Stimulated activated CD8-positive, alpha-beta memory T cell treated with anti-CD3 and anti-CD28 coated beads, Interleukin-15, amount 100 ng/mL, for 48 hours (primary cell): ENCODE data around the gene S100Z.
"Not testable (repeated sequence)": the region's sequence is repeated elsewhere in the genome, so short reads cannot be mapped to it uniquely, and the experiment has no call there.

Experiments used
- DNase-seq, 2 donors: peaks; one replicate each; pipeline ENCODE4 v3.0.0-alpha.2; 2020; ENCODE audit warnings: low read depth in 2 of 2

S100Z gene

GRCh38 chr5:76849419-76850291, at the start of gene S100Z:
Gene S100Z (plus strand): TSS chr5:76850014. CDS start chr5:76875360, 25,346 bp downstream.
- DNase-seq = peak in 1 of 2 donors; percentile 9

- DNase-seq = no peak
Observed at GRCh38 chr5:76800579-76800978, 49.2 kb upstream of the S100Z start.

- no peak for DNase-seq
Observed at GRCh38 chr5:76801159-76801802, 48.5 kb upstream of the S100Z start.

DNA sequence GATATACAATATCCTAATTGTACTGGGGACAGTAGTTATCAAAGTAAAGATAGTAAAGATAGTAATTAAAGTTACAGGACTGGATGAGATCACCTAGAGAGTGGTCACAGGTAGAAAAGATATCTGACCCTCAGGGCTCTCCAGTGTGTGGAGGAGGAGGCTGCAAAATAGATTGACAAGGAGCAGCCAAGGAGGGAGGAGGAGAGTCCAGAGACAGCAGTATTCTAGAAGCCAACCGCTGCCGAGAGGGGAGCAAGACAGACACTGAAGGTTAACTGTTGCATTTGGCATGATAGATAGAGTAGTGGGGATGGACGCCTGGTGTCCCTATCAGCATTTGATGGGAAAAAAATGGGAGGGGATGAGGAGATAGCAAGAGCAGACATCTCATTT, 48.0 kb upstream of the S100Z start:
- no peak for DNase-seq

- DNase-seq = no peak
Observed at GRCh38 chr5:76804266-76804665, 45.5 kb upstream of the S100Z start.

- DNase-seq = no peak
Observed at GRCh38 chr5:76805821-76806505, 43.9 kb upstream of the S100Z start.

GRCh38 chr5:76807296-76807695, 42.5 kb upstream of the S100Z start:
- DNase-seq = no peak

DNA sequence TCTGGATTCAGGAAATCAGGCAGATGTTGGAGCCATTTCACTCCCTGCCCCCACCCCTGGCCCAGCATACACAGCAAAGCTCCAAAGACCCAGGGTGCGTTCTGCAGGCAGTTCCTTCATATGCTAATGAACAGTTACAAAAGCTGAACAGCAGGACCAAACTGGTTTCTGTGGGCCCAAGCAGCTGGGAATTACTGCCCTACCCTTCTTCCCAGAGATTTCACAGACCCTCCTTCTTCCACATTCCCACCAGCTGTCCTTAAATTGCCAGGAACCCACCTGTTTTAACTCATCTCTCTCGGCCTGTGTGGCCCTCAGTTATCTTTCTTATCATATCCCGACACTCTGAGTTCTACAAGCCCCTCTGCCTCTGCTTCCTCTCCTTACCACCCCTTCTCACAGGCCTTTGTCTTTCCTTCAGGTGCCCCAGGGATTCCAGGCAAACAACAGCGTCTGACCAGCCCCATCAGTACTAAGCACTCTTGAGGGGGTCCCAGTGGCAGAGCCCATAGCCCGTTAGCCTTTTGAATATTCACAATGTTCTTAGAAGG, 41.6 kb upstream of the S100Z start:
- no peak for DNase-seq

GRCh38 chr5:76809141-76809540, 40.7 kb upstream of the S100Z start:
- no peak for DNase-seq

- DNase-seq = no peak
Observed at GRCh38 chr5:76810236-76810635, 39.6 kb upstream of the S100Z start.

DNA sequence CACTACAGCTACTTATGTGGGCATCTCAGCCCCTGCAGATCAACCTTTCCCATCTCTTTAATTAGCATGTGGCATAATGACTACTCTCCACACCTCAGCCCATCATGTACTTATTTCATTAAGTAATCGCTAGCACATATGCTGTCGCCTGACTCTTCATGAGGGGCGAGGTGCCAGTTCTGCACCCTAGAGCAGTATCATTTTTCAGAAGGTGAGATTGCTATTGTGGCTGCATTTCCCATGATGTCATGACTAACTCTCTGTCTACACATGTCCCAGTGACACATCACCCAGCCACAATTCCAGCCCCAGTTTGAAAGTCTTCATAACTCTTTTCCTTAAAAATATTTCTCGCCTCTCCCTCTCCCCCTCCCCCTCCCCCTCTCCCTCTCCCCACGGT, 38.6 kb upstream of the S100Z start:
- no peak for DNase-seq

DNA sequence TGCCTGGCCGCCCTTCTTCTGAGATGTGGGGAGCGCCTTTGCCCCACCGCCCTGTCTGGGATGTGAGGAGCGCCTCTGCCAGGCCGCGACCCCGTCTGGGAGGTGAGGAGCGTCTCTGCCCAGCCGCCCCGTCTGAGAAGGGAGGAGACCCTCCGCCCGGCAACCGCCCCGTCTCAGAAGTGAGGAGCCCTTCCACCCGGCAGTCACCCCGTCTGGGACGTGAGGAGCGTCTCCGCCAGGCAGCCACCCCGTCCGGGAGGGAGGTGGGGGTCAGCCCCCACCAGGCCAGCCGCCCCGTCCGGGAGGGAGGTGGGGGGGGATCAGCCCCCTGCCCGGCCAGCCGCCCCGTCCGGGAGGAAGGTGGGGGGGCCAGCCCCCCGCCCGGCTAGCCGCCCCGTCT, 37.6 kb upstream of the S100Z start:
- not testable (repeated sequence) for DNase-seq

DNA sequence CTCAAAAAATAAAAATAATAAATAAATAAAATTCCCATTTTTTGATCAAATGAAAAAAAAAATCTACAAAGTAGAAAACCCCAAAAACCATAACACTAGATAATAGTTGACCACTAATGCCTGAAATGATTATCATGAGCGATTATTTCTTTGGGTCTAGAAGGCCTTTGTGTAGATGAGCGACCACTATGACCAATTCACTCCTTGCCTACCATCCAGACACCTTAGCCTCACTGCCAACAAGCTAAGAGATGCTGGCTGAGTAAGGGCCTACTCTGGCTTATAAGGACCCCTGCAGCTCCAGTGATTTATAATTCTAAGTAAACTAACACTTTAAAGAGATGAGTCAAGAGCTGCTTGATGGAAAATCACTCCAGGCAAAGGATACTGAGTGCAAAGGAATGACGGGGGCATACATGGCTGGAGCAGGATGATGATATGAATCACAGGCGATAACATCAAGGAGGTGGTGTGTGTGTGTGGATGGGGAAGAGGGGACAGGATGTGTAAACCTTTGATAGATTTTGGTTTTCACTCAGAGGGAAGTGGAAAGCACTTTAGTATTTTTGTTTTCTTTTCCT, 35.7 kb upstream of the S100Z start:
- no peak for DNase-seq

DNA sequence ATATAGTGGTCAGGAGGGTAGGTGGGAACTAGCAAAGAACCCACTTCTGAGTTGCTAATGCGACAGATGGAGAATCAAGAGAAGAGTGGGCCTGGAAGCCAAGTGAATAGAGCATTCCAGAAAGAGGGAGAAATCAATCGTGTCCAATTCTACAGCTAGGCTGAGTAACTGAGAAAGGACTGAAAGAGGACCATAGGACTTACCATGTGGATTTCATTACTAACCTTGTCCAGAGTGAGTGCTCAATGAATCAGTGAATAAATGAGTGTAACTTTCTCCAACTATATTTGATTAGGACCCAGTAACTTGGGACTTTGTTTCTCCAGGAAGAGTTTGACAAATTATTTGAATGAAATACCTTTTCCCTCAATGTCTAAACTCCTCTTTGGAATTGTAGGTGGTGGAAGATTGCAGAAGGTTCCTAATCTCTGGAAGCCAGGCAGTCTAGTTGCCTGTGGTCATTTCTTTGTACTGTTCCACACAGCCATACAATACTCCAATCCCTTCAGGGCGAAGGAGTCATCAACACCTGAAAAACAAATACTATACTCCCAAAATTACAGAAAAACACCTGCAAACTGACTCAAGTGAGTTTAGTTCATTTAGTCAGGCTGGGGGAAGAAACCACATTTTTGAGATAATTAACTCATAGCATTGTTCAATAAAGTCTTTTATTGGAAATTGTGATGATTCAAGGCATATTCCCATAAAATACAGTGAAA, 33.5 kb upstream of the S100Z start:
- DNase-seq = no peak

- peak in 1 of 2 donors; percentile 25 for DNase-seq
Observed at GRCh38 chr5:76818844-76819831, 30.7 kb upstream of the S100Z start, which contains the start of gene F2RL1. Gene F2RL1 (plus strand): TSS chr5:76819030. CDS start chr5:76819183, 153 bp downstream.

DNA sequence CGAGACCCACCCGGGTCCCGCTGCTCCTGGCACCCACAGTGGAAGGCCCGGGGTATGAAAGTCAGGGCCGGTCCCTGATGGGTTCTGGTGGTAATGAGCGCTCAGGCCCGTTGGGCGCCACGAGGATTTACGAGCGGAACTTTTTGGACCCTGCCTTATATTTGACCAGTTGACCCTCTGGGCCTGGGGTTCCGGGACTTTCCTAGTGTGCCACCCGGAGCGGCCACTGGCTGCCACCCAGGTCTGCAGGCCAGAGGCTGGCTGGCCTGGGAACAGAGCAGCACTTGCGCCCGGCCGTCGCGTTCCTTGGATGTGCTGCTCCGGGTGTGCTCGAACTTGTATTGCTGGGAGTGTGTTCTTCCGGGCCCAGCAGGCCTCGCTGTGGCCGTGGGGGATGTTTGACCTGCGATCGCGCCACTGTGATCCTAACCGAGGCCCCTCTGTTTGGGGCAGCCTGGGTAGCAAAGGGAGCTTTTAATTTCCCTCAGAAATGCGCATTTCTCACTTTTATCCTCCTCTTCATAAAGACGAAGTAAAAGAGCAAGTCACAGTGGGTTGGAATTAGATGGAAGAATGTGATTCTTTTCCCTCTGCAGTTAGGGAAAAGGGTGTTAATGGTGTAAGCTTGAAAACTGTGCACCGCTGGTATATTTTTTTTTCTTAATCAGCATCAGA, 29.8 kb upstream of the S100Z start:
- no peak for DNase-seq

DNA sequence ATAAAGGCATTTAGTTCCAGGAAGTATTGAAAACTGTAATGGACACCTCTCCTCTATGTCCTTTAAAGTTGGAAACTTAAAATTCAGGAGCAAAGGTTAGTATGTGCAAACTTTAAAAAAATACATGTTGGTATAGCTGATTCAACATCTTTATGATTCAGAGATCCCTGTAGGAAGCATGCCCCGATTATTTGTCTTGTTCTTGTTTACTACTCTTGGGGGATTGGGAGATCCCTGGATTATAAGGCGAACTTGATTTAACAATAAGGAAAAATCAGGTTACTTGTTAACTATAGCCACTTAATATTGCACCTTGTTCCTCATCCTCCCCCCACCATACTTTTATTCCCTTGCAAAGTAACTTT, 29.3 kb upstream of the S100Z start:
- no peak for DNase-seq

- no peak for DNase-seq
Observed at GRCh38 chr5:76821136-76821535, 28.7 kb upstream of the S100Z start.

DNA sequence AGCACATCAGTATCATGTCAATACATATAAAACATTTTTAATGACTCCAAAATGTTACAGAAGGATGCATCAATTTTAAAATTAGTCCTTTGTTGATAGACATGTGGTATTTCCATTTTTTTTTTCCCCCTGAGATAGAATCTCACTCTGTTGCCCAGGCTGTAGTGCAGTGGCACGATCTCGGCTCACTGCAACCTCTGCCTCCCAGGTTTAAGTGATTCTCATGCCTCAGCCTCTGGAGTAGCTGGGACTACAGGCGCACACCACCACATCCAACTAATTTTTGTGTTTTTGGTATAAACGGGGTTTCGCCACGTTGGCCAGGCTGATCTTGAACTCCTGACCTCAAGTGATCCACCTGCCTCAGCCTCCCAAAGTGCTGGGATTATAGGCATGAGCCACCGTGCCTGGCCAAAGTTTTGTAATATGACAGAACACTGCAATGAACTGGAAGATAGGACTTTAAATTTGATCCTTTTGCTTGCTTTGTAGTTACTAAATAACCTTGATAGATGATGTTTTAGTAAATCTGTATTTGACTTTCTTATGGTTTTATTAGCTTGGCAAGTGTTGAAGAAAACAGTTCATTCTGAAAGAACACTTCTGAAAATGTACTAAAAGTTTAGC, 27.6 kb upstream of the S100Z start:
- not testable (repeated sequence) for DNase-seq
